ENCODE data around the gene PDC.

The PDC gene

DNA sequence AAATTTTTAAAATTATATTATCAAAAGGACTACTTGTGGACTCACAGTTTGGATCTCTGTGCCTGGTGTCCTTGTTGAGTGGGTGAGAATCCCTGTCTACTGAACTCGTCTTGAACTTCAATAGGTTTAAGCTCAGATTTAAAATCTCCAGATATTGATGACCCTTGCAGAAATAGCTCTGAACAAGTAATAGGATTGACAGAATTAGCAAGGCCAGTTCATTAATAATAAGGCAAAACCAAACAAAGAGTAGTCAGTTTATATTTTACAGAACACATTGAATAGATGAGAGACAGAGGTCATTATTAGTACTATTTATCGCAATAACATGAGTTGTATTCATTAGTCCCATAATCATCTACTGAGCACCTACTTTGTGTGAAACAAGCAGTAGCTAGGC lies at the start of gene PDC:
PDC (minus strand) TSS at position 101 of the 400 bp plus-strand sequence. CDS start 11,655 bp downstream, outside the sequence.
- DNase-seq = no peak

DNA sequence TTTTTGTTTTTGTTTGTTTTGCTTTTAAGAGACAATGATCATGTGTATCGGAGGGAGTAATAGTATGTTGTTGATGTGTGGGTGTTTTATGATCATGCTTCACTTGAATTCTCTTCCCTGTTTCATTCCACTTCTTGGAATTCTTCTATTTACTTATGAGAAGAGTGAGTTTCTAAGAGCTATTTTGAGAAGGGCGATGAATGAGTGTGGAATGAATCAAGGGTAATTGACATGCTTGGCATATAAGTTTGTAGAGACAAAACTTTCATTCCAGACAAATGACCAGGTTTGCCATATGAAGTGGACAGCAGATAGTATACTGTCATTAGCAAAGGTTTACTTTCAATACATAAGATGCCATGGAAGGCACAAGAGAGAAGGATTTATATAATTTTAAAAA lies 42.3 kb upstream of the PDC start:
- DNase-seq = no peak

DNA sequence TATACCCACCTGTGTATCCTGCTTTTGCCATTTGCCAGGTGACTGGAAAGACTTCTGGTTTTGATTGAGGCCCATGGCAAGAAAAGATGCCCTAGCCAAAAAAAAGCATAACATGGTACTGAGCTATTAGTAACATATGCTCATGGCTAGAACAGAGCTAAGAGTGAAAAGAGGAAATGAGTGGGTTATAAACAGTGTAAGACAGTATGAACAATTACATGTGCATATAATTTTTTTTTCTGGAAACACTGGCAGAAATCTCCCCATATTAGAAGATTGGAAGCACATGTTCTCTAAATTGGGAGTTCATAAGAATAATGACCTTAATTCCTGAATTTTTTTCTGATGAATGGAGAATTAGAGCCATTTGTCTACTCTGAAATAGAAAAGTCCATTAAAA lies 41.2 kb upstream of the PDC start:
- DNase-seq = no peak

DNA sequence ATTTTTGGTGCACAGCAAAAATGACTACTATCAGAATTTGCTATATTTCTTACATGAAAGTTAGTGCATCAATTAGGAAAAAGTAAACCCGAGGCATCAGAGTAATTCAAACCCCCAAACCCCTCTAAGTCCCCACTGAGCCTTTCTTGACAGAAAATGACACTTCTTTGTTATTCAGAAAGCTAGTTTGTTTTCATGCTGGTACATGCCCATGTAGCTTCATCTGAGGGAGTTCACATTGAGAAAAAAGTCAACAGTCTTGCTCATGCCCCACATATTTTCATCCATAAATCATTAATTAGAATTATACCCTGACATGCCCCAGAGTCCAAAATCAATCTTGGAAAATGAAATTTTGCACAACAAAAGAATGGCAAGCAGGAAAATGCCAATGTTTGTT lies 39.9 kb upstream of the PDC start:
- DNase-seq = no peak

DNA sequence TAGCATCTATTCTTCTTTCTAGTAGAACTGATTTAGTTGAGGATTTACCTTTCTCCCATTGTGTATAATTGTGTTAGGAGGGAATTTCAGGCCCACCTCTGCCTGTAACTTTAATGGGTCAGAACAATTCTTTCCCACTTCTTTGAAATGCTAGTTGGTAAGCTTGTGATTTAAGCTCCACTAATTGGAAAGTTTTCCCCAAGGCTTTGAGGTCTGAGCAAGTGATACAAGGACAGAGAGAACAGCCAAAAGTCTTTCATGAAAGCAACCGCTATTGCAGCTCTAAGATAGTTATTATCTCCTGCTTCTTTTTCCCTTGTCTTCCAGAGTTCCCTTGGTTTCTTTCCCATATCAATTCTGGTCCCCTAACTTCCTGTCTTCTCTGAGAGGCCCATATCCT lies 38.7 kb upstream of the PDC start:
- no peak for DNase-seq

DNA sequence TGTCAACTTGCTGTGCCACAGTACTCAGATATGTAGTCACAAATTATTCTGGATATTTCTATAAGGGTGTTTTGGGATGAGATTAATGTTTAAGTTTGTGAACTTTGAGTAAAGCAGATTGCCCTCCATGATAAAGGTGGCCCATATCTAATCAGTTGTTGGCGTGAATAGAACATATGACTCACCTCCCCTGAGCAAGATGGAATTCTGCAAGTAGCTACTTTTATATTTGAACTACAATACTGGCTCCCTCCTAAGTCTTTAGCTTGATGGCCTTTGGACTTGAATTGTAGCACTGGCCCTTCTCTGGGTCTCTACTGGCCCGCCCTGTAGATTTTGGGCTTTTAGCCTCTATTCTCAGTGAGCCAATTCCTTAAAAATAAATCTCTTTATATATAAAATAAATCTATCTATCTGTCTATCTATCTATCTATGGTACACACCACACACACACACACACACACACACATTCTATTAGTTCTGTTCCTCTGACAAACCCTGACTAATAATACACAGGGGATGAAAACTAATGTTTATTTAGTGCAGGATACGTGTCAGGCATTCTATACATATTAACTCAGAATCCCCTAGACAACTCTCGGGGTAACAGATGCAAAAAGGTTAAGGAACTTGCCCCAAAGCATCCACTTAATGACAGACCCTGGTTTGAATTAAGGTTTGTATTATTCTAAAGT lies 37.9 kb upstream of the PDC start:
- no peak for DNase-seq

DNA sequence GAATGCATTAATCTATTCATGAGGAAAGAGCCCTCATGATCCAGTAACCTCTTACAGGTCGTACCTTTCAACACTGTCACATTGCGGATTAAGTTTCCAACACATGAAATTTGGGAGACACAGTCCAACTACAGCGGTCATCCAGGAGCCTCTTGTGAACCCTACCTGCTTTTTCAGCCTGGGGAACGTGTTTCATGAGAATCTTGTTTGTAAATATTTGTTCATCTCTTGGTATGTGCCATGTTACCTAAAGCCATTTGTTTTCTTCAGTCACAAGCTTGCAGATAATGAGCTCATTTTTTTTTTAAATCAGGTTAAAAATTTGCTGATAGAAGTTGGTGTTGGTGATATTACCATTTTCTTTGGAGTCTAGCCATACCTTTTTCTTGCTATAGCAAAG lies 37.2 kb upstream of the PDC start:
- DNase-seq = no peak

DNA sequence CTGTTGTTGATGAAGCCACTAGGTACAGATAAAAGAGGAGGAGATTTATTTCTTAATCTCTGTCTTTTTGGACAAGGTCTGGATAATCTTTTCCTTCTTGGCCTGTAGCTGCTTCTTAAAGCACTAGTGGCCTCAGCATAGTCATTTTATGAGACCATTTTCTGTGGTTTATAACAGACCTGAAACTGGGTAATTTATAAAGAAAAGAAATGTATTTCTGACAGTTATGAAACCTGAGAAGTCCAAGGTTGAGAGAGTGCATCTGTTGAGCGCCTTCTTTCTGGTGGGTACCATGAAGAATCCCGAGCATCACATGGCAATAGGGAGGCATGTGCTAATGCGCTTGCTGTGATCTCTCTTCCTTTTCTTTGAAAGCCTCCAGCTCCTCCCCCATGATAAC lies 36.7 kb upstream of the PDC start:
- DNase-seq = no peak

DNA sequence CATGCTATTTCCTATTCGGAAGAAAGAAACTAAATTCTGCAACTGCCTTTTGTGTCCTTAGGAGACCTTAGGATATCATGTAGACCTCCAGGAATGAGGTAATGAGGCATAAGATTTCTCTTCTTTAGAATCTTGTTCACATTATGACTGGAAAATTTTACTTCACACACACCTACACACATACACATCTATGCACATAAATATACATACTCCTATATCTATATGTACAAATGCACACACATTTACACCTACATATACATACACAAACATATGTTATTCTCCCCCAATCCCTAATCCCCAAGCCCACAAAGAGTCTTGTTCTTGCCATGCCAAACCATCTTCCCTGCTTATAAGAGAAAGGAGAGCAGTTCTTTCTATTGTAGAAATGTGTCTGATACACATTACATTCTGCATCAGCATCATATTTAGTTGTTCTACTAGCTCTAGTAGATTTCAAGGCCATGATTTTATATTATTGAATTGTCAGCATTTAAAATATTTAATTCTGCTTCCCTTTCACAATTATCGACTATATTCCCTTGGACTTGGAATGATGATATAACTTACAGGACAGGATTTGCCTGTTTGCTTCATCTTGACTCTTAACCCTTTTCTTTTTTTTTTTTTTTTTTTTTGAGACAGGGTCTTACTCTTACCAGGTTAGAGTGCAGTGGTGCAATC lies 35.4 kb upstream of the PDC start:
- DNase-seq = no peak

DNA sequence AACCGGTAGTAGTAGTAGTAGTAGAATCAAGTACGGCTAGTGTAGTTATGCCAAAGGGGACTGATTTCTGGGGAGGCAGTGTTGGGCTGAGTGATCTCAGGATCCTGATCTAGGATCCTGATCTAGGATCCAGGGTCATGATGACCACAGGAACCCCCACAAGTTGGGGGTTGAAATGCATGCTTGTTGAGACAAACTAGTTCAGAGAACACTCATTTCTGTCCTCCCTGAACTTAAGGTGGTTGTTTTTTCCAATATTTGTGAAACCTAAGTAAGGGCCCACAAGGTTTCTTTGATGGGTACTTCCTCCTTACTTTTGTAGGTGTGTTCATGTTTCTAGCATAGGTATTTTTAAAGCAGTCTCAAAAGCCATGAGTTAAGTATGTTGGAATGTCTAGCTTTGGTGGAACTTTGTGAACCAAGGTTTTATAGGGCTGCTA lies 33.9 kb upstream of the PDC start:
- no peak for DNase-seq

DNA sequence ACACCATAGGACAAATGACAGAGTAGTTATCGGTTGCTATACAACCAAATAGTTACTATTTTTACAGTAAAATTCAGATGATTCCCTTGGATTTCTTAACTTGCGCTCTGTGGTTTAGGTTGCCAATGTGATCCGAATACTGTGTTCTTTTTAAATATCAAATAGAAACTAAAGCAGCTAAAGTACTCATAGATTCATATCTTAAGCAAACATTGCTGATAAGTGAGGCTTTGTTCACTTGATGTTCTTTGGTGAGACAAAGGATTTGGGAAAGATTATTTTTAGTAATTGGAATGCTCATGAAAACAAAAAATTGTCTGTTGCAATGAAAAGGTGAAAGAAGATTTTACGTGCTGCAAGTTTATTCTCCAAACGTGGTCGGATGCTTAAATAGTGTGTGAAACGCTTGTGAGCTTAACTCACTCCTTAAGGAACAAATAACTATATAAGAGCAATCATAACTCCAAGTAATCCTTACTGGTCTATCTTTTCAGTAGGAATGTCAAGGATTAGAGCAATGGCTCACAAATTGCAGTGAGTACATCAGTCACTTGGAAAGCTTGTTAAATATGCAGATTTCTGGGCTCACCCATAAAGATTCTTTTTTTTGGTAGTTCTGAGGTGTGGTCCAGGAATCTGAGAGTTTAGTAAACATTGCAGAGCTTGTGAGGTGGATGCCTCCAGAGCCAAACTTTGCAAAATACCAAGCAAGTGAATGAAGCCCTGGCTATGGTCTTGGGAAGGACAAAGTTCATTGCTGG lies 31.8 kb upstream of the PDC start:
- peak in 1 of 51 donors; percentile 14 for DNase-seq

DNA sequence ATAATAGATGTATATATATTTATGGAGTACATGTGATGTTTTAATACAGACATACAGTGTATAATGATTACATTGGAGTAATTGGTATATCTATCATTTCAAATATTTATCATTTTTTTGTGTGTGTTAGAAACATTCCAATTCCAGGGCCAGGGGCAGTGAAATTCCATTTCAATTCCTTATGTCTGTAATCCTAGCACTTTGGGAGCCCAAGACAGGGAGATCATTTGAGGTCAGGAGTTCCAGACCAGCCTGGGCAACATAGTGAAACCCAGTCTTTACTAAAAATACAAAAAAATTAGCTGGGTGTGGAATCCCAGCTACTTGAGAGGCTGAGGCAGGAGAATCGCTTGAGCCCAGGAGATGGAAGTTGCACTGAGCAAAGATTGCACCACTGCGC lies 30.4 kb upstream of the PDC start:
- DNase-seq = no peak

DNA sequence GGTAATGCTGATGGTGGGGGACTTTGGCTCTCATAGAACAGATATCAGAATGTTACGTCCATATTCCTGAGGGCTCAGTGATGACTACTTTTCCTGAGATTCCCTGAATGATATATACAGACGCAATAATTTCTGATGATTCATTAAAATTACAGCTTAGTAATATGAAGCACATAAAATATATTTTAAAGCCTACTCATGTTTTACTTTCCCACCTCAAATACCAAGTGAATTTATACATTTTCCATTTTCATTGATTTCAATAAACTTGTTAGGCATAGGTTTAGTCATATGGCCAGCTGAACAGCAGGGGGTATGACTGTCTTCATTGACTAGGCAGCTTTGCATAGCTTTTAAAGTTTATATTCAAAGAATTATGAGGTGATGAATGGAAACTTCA lies 26.2 kb upstream of the PDC start:
- no peak for DNase-seq

DNA sequence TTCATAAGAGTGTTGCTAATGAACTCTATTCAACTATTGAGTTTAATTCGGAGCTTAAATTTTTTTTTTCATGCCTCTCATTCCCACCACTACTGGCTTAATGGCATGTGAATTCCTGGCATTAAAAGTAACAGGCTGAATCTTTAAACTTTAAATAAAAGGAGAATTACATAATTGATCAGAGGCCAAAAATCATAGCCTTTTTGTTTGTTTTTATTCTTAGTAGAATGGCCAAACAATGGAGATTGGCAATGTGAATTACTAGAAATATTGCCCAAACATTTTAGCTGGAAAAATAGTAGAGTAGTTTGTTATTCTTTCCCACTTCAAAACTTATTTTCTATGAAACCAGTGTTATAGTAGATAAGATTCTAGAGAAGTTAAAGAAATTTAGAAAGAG lies 25.1 kb upstream of the PDC start:
- no peak for DNase-seq

DNA sequence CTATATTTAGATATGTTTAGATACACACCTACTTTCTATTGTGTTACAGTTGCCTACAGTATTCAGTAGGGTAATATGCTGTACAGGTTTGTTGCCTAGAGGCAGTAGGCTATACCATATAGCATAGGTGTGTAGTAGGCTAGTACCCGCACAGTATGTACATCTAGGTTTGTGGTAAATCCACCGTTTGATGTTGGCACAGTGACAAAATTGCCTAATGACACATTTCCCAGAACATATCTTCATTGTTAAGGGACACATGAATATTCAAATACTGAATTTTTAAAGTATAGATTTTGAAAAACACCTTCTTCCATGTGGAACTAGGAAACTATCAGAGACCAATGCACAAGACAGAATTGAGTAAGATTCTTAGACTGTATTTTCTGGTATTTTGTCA lies 22.6 kb upstream of the PDC start:
- DNase-seq = no peak

DNA sequence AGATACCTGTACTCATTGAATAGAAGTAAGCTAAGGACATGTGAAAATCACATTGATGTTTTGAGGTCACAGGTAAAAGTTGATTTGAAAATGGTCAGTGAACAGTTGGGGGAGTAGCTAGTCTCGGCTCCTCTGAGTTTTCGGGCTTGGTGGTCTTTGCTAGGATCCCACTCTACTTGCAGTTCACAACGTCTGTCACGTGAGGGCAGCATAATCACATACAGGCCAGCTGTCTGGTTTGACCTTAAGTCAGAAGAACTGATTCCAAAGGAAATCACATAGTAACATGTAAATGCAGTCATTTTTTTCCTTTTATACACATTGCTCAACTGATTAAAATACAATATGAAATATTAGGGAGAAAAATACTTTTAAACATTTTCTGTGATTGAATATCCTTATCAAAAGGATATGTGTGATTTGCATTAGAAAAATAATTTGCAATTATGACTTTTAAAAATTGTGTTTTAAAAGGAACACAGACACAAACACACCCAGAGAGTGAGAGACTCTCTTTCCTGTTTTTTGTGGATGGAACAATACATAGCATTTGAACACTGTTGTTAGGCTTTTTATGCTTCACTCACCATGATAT lies 21.8 kb upstream of the PDC start:
- peak in 25 of 51 donors; percentile 2 to 46 (median 13) for DNase-seq

DNA sequence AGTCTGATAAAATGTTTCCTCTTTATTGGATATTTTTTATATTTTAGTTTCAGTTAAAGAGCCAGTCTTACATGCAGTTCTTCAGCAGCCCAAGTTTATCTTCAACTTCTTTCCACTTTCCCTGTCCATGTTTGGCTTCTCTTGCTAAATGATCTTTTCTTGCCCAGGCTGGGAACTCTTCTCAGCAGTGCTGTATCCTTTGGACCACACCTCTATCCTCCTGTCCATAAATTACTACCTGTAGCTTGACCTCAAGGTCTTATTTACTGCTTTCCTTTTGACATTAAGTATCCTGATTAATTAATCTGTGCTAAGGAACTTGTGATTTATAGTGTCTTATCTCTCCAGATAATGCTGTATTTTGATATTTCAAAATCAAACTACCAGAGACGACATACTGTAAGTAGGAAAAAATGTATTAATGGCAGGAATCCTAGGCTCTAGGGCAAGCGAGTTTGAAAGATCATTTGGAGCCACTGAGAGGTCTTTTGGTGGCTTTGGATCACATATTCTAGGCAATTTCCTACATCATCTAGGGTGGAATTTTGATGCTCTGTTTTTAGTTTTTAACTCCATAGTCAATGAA lies 20.5 kb upstream of the PDC start:
- no peak for DNase-seq

DNA sequence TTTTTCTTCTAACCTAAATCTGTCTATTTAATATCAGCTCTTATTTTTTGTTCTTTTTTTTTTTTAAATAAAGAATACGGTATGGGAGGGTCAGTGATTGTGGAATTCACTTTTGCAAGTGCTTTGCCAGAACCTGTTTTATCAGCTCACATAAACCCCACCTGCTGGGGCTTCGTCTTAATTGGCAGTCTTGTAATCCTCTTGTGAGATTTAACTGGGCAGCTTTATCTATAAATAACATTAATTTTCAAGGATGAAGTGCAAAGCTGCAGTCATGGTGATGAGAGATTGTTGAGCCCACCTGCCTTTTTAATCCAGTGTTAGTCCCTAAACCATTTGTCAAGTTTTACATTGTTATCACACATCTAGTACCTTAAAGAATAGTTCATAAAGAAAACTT lies 18.2 kb upstream of the PDC start:
- DNase-seq = no peak

DNA sequence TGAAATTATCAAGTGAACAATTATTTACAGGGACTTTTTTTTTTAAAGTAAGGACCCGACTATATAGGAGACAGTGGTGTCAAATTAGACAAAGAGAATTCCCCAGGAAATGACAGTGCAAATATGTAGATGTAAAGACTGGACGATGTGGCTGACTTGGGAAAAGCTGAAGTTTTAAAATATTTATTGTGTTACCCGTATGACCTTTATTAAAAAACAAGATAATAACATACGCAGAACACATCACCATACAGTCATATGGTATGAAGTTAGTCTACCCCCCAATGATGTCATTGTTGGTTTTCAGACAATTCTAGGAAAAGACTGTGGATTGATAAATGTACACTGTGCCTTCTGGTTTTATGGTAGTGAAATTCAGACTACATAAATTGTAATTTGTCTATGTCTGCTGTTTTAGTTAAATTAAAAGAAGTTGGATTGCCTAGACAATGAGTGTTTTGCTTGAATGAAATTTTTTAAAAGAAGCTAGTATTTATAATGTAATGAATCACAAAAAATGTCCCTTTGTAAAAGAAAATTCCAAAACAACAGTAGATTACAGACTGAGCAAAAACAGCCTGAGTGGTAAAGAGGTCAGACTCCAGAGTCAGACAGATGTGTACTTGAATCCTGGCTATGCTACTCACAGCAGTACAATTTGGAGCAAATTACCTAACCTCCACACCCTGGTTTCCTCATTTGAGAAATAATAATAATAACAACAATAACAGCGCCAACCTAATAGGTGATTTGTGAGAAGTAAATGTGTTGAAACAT lies 15.5 kb upstream of the PDC start:
- DNase-seq = no peak

DNA sequence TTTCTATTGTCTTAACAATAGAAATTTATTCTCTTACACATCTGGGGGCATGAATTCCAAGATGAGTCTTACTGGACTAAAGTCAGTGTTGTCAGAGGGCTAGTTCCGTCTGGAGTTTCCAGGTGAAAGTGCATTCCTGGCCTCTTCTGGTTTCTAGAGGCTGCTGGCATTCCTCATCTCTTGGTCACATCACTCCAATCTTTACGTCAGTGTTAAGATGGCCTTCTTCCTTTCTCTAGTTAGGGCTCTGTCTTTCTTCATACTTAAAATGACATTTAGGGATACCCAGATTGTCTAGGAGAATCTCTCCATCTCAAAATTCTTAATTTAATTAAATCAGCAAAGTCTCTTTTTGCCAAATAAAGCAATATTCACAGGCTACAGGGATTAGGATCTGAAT lies 13.3 kb upstream of the PDC start:
- no peak for DNase-seq

DNA sequence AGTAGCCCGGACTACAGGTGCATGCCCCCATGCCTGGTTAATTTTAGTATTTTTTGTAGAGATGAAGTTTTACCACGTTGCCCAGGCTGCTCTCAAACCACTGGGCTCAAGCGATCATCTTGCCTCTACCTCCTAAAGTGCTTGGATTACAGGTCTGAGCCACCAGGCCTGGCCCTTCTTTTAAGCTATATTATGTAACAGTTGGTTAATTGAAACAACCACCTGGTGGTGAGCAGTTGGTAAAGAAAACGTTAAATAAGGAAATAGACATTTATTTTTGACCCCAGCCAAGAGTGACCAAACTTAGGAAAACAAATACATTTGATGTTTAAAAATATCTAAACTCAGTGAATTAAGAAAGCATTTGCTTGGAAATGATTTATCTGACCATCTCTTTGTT lies 12.1 kb upstream of the PDC start:
- no peak for DNase-seq
